A549 (cell line): Measurements from ENCODE around the gene CCDC188. TPM values are rescaled to one million over a fixed set of nuclear protein-coding genes. Genes with fewer than 3 reads are reported as not detected.

Experiments
- ATAC-seq, 2 experiments: fragments of 200-7000 bp in 1 of 2; fragments of >200 bp in 1 of 2; cut with Nextera tagmentation in 1 of 2; cut with Tn5 transposase in 1 of 2; 3 replicates each; pipeline versions ENCODE4 v1.8.0 to v1.9.1; 2018 to 2020; ENCODE audit warnings: mild to moderate bottlenecking in 1 of 2, moderate library complexity in 1 of 2
- CTCF ChIA-PET: fragments of 300-600 bp; sonication (Branson Sonifier 250); formaldehyde crosslinking; extraction: SDS; loops from one replicate; lab custom pipeline; 2021; ENCODE audit warnings: antibody characterized with exemption, inconsistent platforms; lab: Yijun Ruan, JAX
- POLR2A ChIA-PET: fragments of 350-600 bp; formaldehyde crosslinking; extraction: SDS; loops from one replicate; lab custom pipeline; 2021; ENCODE audit warnings: antibody characterized with exemption, inconsistent platforms; lab: Yijun Ruan, JAX
- DNase-seq, 2 experiments: peaks; one replicate each; pipeline versions ENCODE4 v3.0.0 to v3.0.0-alpha.2; 2011 to 2016; ENCODE audit warnings: low read depth in 1 of 2, low spot score in 1 of 2
- FAIRE-seq: peaks from 2 replicates; lab custom pipeline; 2011; peaks lifted over from hg19 to GRCh38; lab: Jason Lieb, UNC
- H3K27ac ChIP-seq, 2 experiments: fragments of >200 bp; sonication (Bioruptor Twin); formaldehyde crosslinking; 3 replicates each; pipeline ENCODE4 v1.5.1; 2016 to 2017
- H3K4me1 ChIP-seq: fragments of >200 bp; sonication (Bioruptor Twin); formaldehyde crosslinking; 3 replicates; pipeline ENCODE4 v1.6.1; 2016
- H3K4me2 ChIP-seq: fragments of >200 bp; sonication (Bioruptor Twin); formaldehyde crosslinking; 3 replicates; pipeline ENCODE4 v1.6.1; 2016
- H3K4me3 ChIP-seq: fragments of >200 bp; sonication (Bioruptor Twin); formaldehyde crosslinking; 3 replicates; pipeline ENCODE4 v1.5.1; 2016
- H3K9me3 ChIP-seq: fragments of >200 bp; sonication (Bioruptor Twin); formaldehyde crosslinking; 3 replicates; pipeline ENCODE4 v1.6.1; 2016
- BHLHE40 ChIP-seq: IDR thresholded peaks from 2 replicates; pipeline ENCODE4 v1.6.1; 2012; ENCODE audit warnings: low read depth, low read length, inconsistent platforms
- CHD2 ChIP-seq: fragments of 150-350 bp; IDR thresholded peaks from 2 replicates; pipeline ENCODE4 v1.6.1; 2014; ENCODE audit warnings: low read length; ENCODE audit not compliant: partially characterized antibody
- EHF ChIP-seq: fragments of 250-450 bp; sonication (Bioruptor Pico); IDR thresholded peaks from 2 replicates; pipeline ENCODE4 v1.5.0; 2020; ENCODE audit warnings: mild to moderate bottlenecking
- EHMT2 ChIP-seq: fragments of 200-600 bp; sonication (generic); IDR thresholded peaks from 2 replicates; pipeline ENCODE4 v1.6.1; 2016; ENCODE audit warnings: antibody characterized with exemption, low read depth, mild to moderate bottlenecking, moderate library complexity
- EP300 ChIP-seq, 2 experiments: fragments of >200 bp; sonication (Bioruptor Twin); formaldehyde crosslinking; IDR thresholded peaks; 2 replicates in 1 of 2; 3 replicates in 1 of 2; pipeline ENCODE4 v1.6.1; 2016 to 2017
- ESRRA ChIP-seq: fragments of 150-350 bp; IDR thresholded peaks from 2 replicates; pipeline ENCODE4 v1.6.1; 2014; ENCODE audit warnings: mild to moderate bottlenecking, low read length, borderline replicate concordance
- FOSB ChIP-seq: fragments of 250-450 bp; sonication (Bioruptor Pico); IDR thresholded peaks from 2 replicates; pipeline ENCODE4 v1.5.0; 2020; ENCODE audit warnings: mild to moderate bottlenecking, moderate library complexity
- FOXS1 ChIP-seq: fragments of 250-450 bp; sonication (Bioruptor Pico); IDR thresholded peaks from 2 replicates; pipeline ENCODE4 v1.5.0; 2020; ENCODE audit warnings: mild to moderate bottlenecking, moderate library complexity
- GATA3 ChIP-seq: IDR thresholded peaks from 2 replicates; pipeline ENCODE4 v1.6.1; 2012; ENCODE audit warnings: borderline replicate concordance
- HOXA7 ChIP-seq: fragments of 250-450 bp; sonication (Bioruptor Pico); IDR thresholded peaks from 2 replicates; pipeline ENCODE4 v1.5.0; 2020; ENCODE audit warnings: mild to moderate bottlenecking, moderate library complexity
- HOXB13 ChIP-seq: fragments of 250-450 bp; sonication (Bioruptor Pico); IDR thresholded peaks from 2 replicates; pipeline ENCODE4 v1.5.0; 2020; ENCODE audit warnings: low read depth, mild to moderate bottlenecking, moderate library complexity
- HOXB5 ChIP-seq: fragments of 250-450 bp; sonication (Bioruptor Pico); IDR thresholded peaks from 2 replicates; pipeline ENCODE4 v1.5.0; 2020; ENCODE audit warnings: mild to moderate bottlenecking, moderate library complexity
- JUN ChIP-seq, 2 experiments: fragments of >200 bp; sonication (Bioruptor Twin); formaldehyde crosslinking; IDR thresholded peaks; 2 replicates in 1 of 2; 3 replicates in 1 of 2; pipeline ENCODE4 v1.6.1; 2016 to 2017
- MAFK ChIP-seq: fragments of 450-650 bp; IDR thresholded peaks from 2 replicates; pipeline ENCODE4 v1.6.1; 2014; ENCODE audit not compliant: partially characterized antibody
- MYC ChIP-seq: IDR thresholded peaks from 2 replicates; pipeline ENCODE4 v1.6.1; 2012; ENCODE audit warnings: mild to moderate bottlenecking, inconsistent platforms, low read length, improper control_type of control experiment, borderline replicate concordance
- NFE2L2 ChIP-seq: fragments of 150-350 bp; conservative IDR thresholded peaks from 2 replicates; pipeline ENCODE4 v1.6.1; 2014; ENCODE audit warnings: low read length
- NPAS2 ChIP-seq: fragments of 250-450 bp; sonication (Bioruptor Pico); IDR thresholded peaks from 2 replicates; pipeline ENCODE4 v1.8.0; 2022; ENCODE audit warnings: mild to moderate bottlenecking, moderate library complexity, borderline replicate concordance
- NR3C1 ChIP-seq: fragments of >200 bp; sonication (Bioruptor Twin); formaldehyde crosslinking; IDR thresholded peaks from 3 replicates; pipeline ENCODE4 v1.6.1; 2017
- RNF2 ChIP-seq: fragments of 200-600 bp; sonication (generic); IDR thresholded peaks from 2 replicates; pipeline ENCODE4 v1.6.1; 2016; ENCODE audit warnings: low read depth, mild to moderate bottlenecking, antibody characterized with exemption, moderate library complexity, borderline replicate concordance
- SMC3 ChIP-seq: fragments of >200 bp; sonication (Bioruptor Twin); formaldehyde crosslinking; IDR thresholded peaks from 3 replicates; pipeline ENCODE4 v1.6.1; 2018; ENCODE audit warnings: inconsistent platforms
- SREBF2 ChIP-seq: fragments of 450-650 bp; IDR thresholded peaks from 2 replicates; pipeline ENCODE4 v1.6.1; 2014; ENCODE audit warnings: mild to moderate bottlenecking, moderate library complexity
- ZFP36 ChIP-seq: fragments of 450-650 bp; IDR thresholded peaks from 2 replicates; pipeline ENCODE4 v1.6.1; 2014; ENCODE audit warnings: borderline replicate concordance; ENCODE audit not compliant: partially characterized antibody
- ZNF302 ChIP-seq: fragments of 250-450 bp; sonication (Bioruptor Pico); IDR thresholded peaks from 2 replicates; pipeline ENCODE4 v1.9.0; 2021; ENCODE audit warnings: inconsistent platforms, mild to moderate bottlenecking, moderate library complexity
- ZSCAN20 ChIP-seq: fragments of 250-450 bp; sonication (Bioruptor Pico); IDR thresholded peaks from 2 replicates; pipeline ENCODE4 v1.8.0; 2022; ENCODE audit warnings: mild to moderate bottlenecking, moderate library complexity
- WGBS: methylation state at CpG from one replicate; pipeline ENCODE4 v1.1.6; 2017; ENCODE audit errors: missing lambda C conversion rate; 5-methylcytosine and 5-hydroxymethylcytosine counted together
- polyA plus RNA-seq, 4 experiments: library from polyadenylated mRNA; depleted of rRNA in 3 of 4; stranded (reverse); fragments of >200 nt; fragmentation: RNase III in 1 of 4; extraction: RNeasy Plus Mini Kit Qiagen cat#74134 plus additional on column Dnase treatment in 1 of 4; gene quantifications; 2 replicates in 3 of 4; 3 replicates in 1 of 4; pipeline ENCODE4 v1.2.3, GENCODE V29; 2011 to 2017
- TF ChIP-seq, protein P1 (sequence below): fragments of >200 bp; sonication (Bioruptor Twin); formaldehyde crosslinking; IDR thresholded peaks from 3 replicates; pipeline ENCODE4 v1.6.1; 2016
- TF ChIP-seq, protein P2 (sequence below): fragments of 250-450 bp; sonication (Bioruptor Pico); IDR thresholded peaks from 2 replicates; pipeline ENCODE4 v1.5.0; 2021; ENCODE audit warnings: mild to moderate bottlenecking, moderate library complexity, borderline replicate concordance
- TF ChIP-seq, protein P3 (sequence below): fragments of 450-650 bp; IDR thresholded peaks from 2 replicates; pipeline ENCODE4 v1.6.1; 2014; ENCODE audit warnings: antibody characterized with exemption
- TF ChIP-seq, protein P4 (sequence below): IDR thresholded peaks from 2 replicates; pipeline ENCODE4 v1.6.1; 2012
- TF ChIP-seq, protein P5 (sequence below): fragments of 150-350 bp; IDR thresholded peaks from 2 replicates; pipeline ENCODE4 v1.6.1; 2014; ENCODE audit warnings: low read depth, mild to moderate bottlenecking, low read length
- TF ChIP-seq, protein P6 (sequence below): IDR thresholded peaks from 2 replicates; pipeline ENCODE4 v1.6.1; 2012

The CCDC188 gene
- polyA plus RNA-seq, 2 of the 4 experiments (the other 2 are of a cell fraction), result not detected

DNA sequence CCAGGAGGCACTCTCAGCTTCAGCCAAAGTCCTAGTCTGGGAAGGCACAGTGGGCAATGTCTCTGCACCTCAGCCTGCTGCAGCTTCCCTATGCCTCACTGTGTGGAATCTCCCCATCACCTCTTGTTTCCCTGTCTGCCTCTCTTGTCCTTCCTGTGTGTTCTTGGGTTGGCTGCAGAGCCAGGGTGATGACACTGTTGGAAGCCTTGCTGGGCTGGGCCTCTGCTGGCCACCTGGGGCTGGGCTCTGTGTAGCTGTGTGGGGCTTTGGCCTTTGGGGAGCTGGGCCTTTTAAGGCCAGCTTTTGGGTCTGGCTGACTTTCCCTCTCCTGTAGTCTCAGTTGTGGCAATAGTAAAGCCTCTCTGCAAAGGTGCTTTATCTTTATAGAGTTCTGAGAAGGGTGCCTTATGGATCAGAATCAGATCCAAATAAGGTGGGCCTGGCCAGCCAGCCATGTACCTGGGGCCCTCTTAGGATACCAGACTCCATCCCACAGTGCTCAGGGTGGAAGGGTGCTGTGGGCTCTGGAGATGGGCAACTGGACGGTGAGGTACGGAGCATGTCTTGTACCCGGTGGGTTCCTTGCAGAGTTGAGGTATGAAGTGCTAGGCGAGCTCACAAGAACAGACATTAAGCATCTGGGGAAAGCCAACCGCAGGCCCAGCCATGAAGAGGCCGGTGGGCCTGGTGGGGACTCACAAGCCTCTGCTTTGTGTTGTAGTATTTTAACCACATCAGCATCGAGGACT lies 45.2 kb downstream of the CCDC188 start:
- ChIA-PET CTCF (interaction anchor here (0.7 kb wide), 1 partner anchor 137 kb away, joined by 3 read pairs; no protein-coding TSS in a partner anchor), POLR2A (no interaction called here)
- ATAC-seq (no peak), DNase-seq (no peak), FAIRE-seq (no peak)
- TF ChIP-seq, protein P1, sequence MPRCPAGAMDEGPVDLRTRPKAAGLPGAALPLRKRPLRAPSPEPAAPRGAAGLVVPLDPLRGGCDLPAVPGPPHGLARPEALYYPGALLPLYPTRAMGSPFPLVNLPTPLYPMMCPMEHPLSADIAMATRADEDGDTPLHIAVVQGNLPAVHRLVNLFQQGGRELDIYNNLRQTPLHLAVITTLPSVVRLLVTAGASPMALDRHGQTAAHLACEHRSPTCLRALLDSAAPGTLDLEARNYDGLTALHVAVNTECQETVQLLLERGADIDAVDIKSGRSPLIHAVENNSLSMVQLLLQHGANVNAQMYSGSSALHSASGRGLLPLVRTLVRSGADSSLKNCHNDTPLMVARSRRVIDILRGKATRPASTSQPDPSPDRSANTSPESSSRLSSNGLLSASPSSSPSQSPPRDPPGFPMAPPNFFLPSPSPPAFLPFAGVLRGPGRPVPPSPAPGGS, result no peak
- TF ChIP-seq, protein P2, sequence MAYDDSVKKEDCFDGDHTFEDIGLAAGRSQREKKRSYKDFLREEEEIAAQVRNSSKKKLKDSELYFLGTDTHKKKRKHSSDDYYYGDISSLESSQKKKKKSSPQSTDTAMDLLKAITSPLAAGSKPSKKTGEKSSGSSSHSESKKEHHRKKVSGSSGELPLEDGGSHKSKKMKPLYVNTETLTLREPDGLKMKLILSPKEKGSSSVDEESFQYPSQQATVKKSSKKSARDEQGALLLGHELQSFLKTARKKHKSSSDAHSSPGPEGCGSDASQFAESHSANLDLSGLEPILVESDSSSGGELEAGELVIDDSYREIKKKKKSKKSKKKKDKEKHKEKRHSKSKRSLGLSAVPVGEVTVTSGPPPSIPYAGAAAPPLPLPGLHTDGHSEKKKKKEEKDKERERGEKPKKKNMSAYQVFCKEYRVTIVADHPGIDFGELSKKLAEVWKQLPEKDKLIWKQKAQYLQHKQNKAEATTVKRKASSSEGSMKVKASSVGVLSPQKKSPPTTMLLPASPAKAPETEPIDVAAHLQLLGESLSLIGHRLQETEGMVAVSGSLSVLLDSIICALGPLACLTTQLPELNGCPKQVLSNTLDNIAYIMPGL, result no peak
- TF ChIP-seq NFE2L2, result no peak
- no peak for TF ChIP-seq BHLHE40
- TF ChIP-seq, protein P3, sequence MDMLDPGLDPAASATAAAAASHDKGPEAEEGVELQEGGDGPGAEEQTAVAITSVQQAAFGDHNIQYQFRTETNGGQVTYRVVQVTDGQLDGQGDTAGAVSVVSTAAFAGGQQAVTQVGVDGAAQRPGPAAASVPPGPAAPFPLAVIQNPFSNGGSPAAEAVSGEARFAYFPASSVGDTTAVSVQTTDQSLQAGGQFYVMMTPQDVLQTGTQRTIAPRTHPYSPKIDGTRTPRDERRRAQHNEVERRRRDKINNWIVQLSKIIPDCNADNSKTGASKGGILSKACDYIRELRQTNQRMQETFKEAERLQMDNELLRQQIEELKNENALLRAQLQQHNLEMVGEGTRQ, result no peak
- no peak for TF ChIP-seq GATA3
- no peak for TF ChIP-seq RNF2
- TF ChIP-seq ZNF302 (CRISPR knock-in tag), result no peak
- TF ChIP-seq CHD2, result no peak
- TF ChIP-seq MYC, result no peak
- TF ChIP-seq ZSCAN20 (CRISPR knock-in tag), result no peak
- TF ChIP-seq EHF (CRISPR knock-in tag), result no peak
- TF ChIP-seq, protein P4, sequence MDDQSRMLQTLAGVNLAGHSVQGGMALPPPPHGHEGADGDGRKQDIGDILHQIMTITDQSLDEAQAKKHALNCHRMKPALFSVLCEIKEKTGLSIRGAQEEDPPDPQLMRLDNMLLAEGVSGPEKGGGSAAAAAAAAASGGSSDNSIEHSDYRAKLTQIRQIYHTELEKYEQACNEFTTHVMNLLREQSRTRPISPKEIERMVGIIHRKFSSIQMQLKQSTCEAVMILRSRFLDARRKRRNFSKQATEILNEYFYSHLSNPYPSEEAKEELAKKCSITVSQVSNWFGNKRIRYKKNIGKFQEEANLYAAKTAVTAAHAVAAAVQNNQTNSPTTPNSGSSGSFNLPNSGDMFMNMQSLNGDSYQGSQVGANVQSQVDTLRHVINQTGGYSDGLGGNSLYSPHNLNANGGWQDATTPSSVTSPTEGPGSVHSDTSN, result no peak
- TF ChIP-seq HOXA7 (CRISPR knock-in tag), result no peak
- TF ChIP-seq EP300 (IDR thresholded peaks at IDR 0.05), result no peak
- no peak for TF ChIP-seq NPAS2 (CRISPR knock-in tag)
- no peak for TF ChIP-seq HOXB13 (CRISPR knock-in tag)
- no peak overlapping the region for H3K4me3 ChIP-seq
- H3K9me3 ChIP-seq, result no peaks in the 10 kb centered on the region
- H3K4me2 ChIP-seq, result no peak overlapping the region
- H3K27ac ChIP-seq, result no peak overlapping the region
- no peaks in the 10 kb centered on the region for H3K4me1 ChIP-seq
- WGBS, result 89% methylated on average over 7 of the region's 7 CpGs

DNA sequence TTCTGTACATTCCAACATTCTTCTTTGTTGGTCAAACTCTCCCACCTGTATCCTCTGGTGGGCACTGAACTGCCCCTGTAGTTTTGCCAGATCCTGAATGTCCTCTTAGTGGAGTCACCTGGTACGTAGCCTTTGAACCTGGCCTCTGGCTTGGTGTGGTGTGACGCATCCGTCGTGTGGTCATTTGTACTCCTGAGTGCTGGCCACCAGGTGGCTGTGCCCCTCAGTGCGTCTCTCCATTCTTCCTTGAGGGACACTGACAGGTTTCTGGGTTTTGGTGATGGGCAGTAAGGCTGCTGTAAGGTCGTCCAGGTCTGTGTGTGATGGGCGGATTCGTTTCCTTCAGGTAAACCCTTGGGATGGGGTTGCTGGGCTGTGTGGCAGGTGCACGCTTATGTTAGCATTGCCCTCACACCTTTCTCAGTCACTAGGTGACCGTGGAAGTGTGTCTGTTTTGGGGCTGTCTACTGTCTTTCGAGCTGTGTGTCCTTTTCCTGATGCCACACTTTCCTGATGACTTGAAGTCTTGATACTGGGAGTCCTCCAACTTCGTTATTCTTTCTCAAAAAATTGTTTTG lies 48.6 kb downstream of the CCDC188 start:
- no peaks in the 10 kb centered on the region for H3K4me1 ChIP-seq
- H3K4me2 ChIP-seq, result no peak overlapping the region
- ATAC-seq, result peak; percentile 60 to 66; a peak in 4 of 6 replicates
- no peak for TF ChIP-seq ZFP36
- TF ChIP-seq SREBF2, result no peak
- no peak for TF ChIP-seq SMC3
- no peak for TF ChIP-seq HOXB5 (CRISPR knock-in tag)
- TF ChIP-seq FOXS1, result no peak
- TF ChIP-seq MAFK, result no peak
- TF ChIP-seq ZNF302 (CRISPR knock-in tag), result no peak
- no peak for TF ChIP-seq EHMT2
- TF ChIP-seq, protein P5, sequence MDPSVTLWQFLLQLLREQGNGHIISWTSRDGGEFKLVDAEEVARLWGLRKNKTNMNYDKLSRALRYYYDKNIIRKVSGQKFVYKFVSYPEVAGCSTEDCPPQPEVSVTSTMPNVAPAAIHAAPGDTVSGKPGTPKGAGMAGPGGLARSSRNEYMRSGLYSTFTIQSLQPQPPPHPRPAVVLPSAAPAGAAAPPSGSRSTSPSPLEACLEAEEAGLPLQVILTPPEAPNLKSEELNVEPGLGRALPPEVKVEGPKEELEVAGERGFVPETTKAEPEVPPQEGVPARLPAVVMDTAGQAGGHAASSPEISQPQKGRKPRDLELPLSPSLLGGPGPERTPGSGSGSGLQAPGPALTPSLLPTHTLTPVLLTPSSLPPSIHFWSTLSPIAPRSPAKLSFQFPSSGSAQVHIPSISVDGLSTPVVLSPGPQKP, result no peak
- TF ChIP-seq ZSCAN20 (CRISPR knock-in tag), result no peak
- TF ChIP-seq NR3C1, result no peak
- TF ChIP-seq, protein P6, sequence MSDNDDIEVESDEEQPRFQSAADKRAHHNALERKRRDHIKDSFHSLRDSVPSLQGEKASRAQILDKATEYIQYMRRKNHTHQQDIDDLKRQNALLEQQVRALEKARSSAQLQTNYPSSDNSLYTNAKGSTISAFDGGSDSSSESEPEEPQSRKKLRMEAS, result no peak
- TF ChIP-seq NFE2L2, result no peak
- TF ChIP-seq JUN (IDR thresholded peaks at IDR 0.05), result no peak
- no peak for TF ChIP-seq CHD2
- no peak for TF ChIP-seq FOSB (CRISPR knock-in tag)
- no peak for TF ChIP-seq ESRRA
- no peak overlapping the region for H3K27ac ChIP-seq
- ChIA-PET POLR2A (interaction anchor here (0.7 kb wide), 1 partner anchor 124 kb away, joined by 6 read pairs; no protein-coding TSS in a partner anchor), CTCF (interaction anchor here (2.1 kb wide), 1 partner anchor 9 kb away, joined by 11 read pairs; no protein-coding TSS in a partner anchor)
- no peak overlapping the region for H3K4me3 ChIP-seq
- H3K9me3 ChIP-seq, result no peaks in the 10 kb centered on the region
- 96% methylated on average over 11 of the region's 12 CpGs for WGBS
- no peak for FAIRE-seq
- no peak for DNase-seq
